ENCODE measurements around the gene PARP1. TPM values are rescaled to one million over a fixed set of nuclear protein-coding genes. Genes with fewer than 3 reads are reported as not detected.

PARP1 gene
- total RNA-seq, 8 experiments from 2014 or later: 51.4 to 243 (median 118) TPM

DNA sequence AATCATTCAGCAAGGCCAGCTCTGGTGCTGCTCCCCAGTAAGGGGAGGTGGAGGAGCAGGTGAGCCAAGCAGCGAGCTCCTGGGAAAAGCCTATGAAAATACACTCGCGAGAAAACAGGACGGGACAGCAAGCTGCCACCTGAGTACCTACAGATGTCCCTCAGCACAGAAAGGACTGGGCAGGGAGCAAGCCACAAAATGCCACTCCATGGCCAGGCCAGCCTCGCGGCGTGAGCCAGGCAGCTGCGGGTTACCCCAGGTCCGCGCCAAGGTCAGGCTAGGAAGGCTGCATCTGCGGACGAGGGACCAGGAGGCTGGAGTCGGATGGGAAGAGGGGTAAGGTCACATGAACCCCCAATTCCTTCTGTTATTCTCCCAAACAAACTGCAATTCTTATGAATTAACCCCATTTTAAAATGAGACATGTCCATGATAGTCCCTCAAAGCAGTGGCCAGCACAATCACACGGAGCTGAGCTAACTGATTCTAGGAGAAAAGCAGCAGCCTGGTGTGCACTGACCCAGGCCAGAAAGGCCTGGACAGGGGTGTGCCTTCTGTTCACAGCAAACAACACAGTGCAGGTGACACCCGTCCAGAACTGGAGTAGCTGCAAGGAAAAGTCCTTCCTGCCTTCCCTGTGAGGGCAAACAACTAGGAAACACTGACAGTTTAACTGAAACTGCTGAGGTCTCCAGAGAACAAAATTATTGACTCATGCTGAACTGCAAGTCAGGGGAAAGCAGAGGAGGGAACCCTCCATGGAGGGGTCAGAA, 26.5 kb downstream of the PARP1 start:
- H3K4me1 ChIP-seq (replicated peaks in 1 of 2): no peaks in the 10 kb centered on the region
- WGBS, 10 experiments: 90 to 100% (median 96%) methylated on average over 1 to 14 of the region's 15 CpGs; no CpG with 5 or more reads in 1 of the 10 experiments
- no peak for ATAC-seq (replicated peaks in 6 of 8)
- no peak overlapping the region for H3K4me3 ChIP-seq
- H3K27ac ChIP-seq: no peak overlapping the region
- in situ Hi-C loops (cut with MboI; ENCODE audit: low pct_unique_long_range_greater_than_20kb in 2 of 9, low sequenced_read_pairs in 9 of 9, unreplicated experiment in 9 of 9): no loop called here

GRCh38 chr1:226378071-226378470, 29.8 kb downstream of the PARP1 start:
- no peak overlapping the region for H3K4me3 ChIP-seq
- no peak overlapping the region for H3K27ac ChIP-seq
- in situ Hi-C loops (cut with MboI; ENCODE audit: low pct_unique_long_range_greater_than_20kb in 2 of 9, low sequenced_read_pairs in 9 of 9, unreplicated experiment in 9 of 9): no loop called here
- 55 to 100% (median 86%) methylated on average over 2 of the region's 2 CpGs; no CpG with 5 or more reads in 3 of the 10 experiments for WGBS, 10 experiments
- no peak for ATAC-seq (replicated peaks in 6 of 8)
- no peaks in the 10 kb centered on the region for H3K4me1 ChIP-seq (replicated peaks in 1 of 2)

DNA sequence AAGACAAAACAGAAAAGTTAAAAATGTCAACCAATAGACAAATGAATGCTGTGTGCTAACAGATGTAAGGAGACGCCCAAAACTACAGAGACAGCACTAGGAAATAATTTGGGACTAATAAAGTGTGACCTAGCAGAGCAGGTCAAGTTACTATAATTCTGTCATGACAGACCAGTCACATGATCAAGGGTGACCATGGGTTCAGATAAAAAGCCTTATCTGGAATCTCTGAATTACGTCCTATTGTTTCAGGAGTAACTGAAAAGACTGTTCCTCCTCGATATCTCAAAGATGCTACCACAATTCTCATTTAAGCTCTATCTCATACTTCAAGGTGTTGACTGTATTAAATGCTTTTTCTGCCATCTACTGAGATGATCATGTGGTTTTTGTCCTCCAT, 31.6 kb downstream of the PARP1 start:
- Histone ChIP-seq H3K4me3 (no peak overlapping the region), H3K27ac (no peak overlapping the region), H3K4me1 (replicated peaks in 1 of 2) (no peaks in the 10 kb centered on the region)
- in situ Hi-C loops (cut with MboI; ENCODE audit: low pct_unique_long_range_greater_than_20kb in 2 of 9, low sequenced_read_pairs in 9 of 9, unreplicated experiment in 9 of 9): no loop called here
- no peak for ATAC-seq (replicated peaks in 6 of 8)
- 71 to 100% (median 90%) methylated on average over 1 to 3 of the region's 3 CpGs for WGBS, 10 experiments

DNA sequence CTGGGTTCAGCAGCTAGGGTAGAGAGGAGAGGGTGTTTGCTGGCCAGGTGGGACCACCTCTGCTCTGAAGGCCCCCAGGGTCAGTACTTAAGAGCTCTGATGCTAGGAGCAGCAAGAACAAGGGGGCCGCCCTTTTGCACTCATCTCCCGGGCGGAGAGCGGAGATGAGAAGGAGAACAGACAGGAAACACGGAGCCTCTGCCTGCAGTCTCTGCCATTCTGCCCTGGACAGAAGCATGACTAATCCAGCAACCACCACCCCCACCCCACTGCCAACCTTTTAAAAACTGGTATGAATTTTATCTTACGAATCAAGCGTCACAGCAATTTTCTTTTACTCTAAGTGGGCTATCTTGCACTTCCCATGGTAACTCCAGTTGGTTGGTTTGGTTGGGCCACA, 34.5 kb downstream of the PARP1 start:
- H3K27ac ChIP-seq: no peak overlapping the region
- in situ Hi-C loops (cut with MboI; ENCODE audit: low pct_unique_long_range_greater_than_20kb in 2 of 9, low sequenced_read_pairs in 9 of 9, unreplicated experiment in 9 of 9): no loop called here
- H3K4me1 ChIP-seq (replicated peaks in 1 of 2): no peaks in the 10 kb centered on the region
- 60 to 100% (median 82%) methylated on average over 1 to 7 of the region's 7 CpGs; no CpG with 5 or more reads in 3 of the 10 experiments for WGBS, 10 experiments
- H3K4me3 ChIP-seq: no peak overlapping the region
- ATAC-seq (replicated peaks in 6 of 8): no peak

DNA sequence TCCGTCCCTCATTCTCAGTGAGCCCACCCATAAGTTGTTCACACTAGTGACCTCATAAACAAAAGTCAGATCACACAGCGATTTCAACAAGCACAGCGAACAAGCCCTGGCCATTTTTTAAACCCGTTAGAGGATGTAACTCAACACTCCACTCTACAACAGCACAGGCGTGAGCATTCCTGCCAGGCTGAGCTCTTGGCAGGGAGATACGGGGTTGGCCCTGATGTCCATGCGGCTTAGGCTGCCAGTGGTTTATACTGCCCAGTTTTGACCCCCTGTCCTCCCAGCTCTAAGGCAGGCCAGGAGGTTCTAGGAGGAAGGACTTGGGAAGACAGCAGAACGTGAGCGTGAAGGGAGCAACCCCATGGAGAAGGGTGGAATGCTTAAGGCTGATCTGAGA, 35.0 kb downstream of the PARP1 start:
- Histone ChIP-seq H3K4me3 (no peak overlapping the region), H3K4me1 (replicated peaks in 1 of 2) (no peaks in the 10 kb centered on the region), H3K27ac (no peak overlapping the region)
- ATAC-seq (replicated peaks in 6 of 8): no peak
- in situ Hi-C loops (cut with MboI; ENCODE audit: low pct_unique_long_range_greater_than_20kb in 2 of 9, low sequenced_read_pairs in 9 of 9, unreplicated experiment in 9 of 9): no loop called here
- 85 to 100% (median 98%) methylated on average over 1 to 9 of the region's 9 CpGs; no CpG with 5 or more reads in 2 of the 10 experiments for WGBS, 10 experiments

GRCh38 chr1:226371866-226372490, 35.9 kb downstream of the PARP1 start:
- ATAC-seq (replicated peaks in 6 of 8): no peak
- 93 to 100% (median 96%) methylated on average over 5 to 9 of the region's 11 CpGs; no CpG with 5 or more reads in 5 of the 10 experiments for WGBS, 10 experiments
- in situ Hi-C loops (cut with MboI; ENCODE audit: low pct_unique_long_range_greater_than_20kb in 2 of 9, low sequenced_read_pairs in 9 of 9, unreplicated experiment in 9 of 9): no loop called here

DNA sequence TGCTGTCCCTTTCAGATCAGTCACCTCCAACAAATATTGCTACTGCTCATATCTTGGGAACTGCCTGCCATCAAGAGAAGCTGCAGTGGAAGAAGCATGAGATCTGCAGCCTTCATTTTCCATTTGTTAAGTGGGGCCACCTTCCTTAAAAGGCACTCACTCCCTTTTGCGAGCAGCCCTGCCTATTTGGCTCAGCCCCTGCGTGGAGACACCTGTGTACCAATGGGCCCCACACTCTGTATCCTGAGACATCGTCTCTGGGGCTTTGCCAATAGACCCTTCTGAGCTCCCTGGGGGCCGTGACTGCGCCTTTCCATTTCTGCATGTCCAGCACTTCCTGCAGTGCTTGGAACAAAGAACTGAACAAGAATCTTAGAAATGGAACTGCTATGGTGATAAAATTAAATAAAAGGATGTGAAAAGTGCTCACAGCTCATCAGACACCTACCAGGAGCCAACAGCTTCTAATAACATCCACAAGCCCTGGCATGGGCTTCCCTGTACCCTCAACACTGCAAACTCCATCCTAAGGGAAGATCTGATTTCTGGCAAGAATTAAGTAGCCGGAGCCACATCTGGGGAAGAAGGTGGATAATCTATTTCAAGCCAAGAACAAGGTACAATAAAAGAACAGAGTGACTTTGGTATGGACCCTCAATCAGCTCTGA, 36.7 kb downstream of the PARP1 start:
- no peak overlapping the region for H3K27ac ChIP-seq
- 82 to 100% (median 92%) methylated on average over 1 to 6 of the region's 6 CpGs; no CpG with 5 or more reads in 1 of the 10 experiments for WGBS, 10 experiments

More at GRCh38 chr1:226371866-226372490, 35.9 kb downstream of the PARP1 start:
- Histone ChIP-seq H3K4me1 (replicated peaks in 1 of 2) (no peaks in the 10 kb centered on the region), H3K4me3 (no peak overlapping the region), H3K27ac (no peak overlapping the region)

DNA sequence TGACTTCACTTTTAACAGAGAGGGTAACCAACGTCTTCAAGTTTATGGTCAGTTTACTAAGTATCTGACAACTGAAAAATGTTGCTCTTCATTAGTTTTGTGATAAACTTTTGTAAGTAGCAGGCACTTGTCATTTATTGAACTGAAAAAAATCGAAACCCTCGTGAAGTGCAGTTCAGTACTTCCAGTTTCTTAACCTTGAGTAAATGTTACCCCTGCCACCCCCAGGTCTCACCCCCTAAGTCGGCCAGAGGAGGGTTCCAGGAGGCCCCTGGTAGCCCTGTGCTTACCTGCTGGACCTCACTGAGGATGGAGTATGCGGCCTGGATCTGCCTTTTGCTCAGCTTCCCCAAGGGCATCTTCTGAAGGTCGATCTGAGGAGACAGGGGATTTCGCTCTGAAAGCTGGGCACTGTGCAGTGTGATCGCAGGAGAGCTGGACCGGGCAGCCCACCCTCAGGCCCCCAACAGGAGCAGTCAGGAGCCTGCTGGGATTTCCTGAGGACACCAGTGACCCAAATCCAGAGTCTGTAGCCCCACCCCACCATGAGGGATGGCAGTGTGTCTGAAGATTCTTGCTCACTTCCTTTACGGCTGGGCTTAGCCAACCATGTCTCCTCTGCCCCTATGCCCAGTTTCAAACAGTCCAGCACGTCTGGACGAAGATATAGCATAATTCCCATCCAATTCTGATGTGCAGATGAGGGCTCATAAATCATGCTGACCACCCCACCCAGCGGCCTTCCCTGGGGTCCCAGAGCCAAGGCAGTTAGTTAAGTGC, 37.6 kb downstream of the PARP1 start:
- no peak for ATAC-seq (replicated peaks in 6 of 8)
- 64 to 100% (median 95%) methylated on average over 1 to 9 of the region's 13 CpGs for WGBS, 10 experiments
- no peak overlapping the region for H3K4me3 ChIP-seq
- no peak overlapping the region for H3K27ac ChIP-seq
- no peaks in the 10 kb centered on the region for H3K4me1 ChIP-seq (replicated peaks in 1 of 2)
- in situ Hi-C loops (cut with MboI; ENCODE audit: low pct_unique_long_range_greater_than_20kb in 2 of 9, low sequenced_read_pairs in 9 of 9, unreplicated experiment in 9 of 9): no loop called here

More for the DNA sequence above, 36.7 kb downstream of the PARP1 start:
- Histone ChIP-seq H3K4me3 (no peak overlapping the region), H3K4me1 (replicated peaks in 1 of 2) (no peaks in the 10 kb centered on the region)
- ATAC-seq (replicated peaks in 6 of 8): no peak
- in situ Hi-C loops (cut with MboI; ENCODE audit: low pct_unique_long_range_greater_than_20kb in 2 of 9, low sequenced_read_pairs in 9 of 9, unreplicated experiment in 9 of 9): no loop called here

DNA sequence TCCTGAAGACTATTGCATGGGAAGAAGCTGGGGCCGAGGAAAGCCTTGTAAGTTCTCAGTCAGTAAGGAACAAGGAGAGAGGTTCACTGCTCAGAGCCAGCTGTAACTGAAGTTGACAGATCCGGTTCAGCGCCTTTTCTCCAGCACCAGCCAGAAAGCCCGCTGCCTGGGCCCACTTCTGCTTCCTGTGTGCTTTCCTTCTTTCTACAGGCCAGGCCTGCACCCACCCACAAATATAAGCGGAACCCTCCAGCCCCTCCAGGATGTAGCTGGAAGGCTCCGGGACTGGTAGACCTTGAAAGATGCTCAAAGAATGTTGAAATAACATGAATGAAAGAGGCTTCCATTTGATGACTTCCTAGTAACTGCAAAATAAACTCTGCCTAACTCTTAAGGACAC, 38.8 kb downstream of the PARP1 start:
- in situ Hi-C loops (cut with MboI; ENCODE audit: low pct_unique_long_range_greater_than_20kb in 2 of 9, low sequenced_read_pairs in 9 of 9, unreplicated experiment in 9 of 9): no loop called here
- Histone ChIP-seq H3K27ac (no peak overlapping the region), H3K4me3 (no peak overlapping the region), H3K4me1 (replicated peaks in 1 of 2) (no peaks in the 10 kb centered on the region)
- ATAC-seq (replicated peaks in 6 of 8): no peak
- 0 to 100% (median 99%) methylated on average over 1 to 6 of the region's 6 CpGs; no CpG with 5 or more reads in 4 of the 10 experiments for whole genome bisulfite sequencing, 10 experiments

GRCh38 chr1:226366290-226366689, 41.6 kb downstream of the PARP1 start:
- H3K4me1 ChIP-seq (replicated peaks in 1 of 2): no peaks in the 10 kb centered on the region

DNA sequence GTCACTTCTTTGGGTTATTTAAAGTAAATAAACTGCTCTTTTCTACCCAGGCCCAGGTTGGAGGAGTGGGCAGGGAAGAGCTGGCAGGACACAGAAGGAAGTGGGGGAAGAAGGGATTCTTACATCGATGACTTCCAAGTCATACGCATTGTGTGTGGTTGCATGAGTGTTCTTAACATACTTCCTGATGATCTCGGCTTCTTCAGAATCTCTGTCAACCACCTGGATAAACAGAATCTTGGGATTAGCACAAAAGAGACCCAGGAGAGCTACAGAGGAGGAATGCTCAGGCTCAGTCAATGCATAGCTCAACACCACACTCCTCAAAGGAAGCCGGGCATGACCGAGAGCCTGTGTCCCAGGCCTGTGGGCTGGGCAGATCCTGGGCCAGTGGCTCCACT, 42.1 kb downstream of the PARP1 start:
- ATAC-seq (replicated peaks in 6 of 8): no peak
- 80 to 100% (median 90%) methylated on average over 2 to 3 of the region's 5 CpGs; no CpG with 5 or more reads in 3 of the 10 experiments for WGBS, 10 experiments
- no peak overlapping the region for H3K27ac ChIP-seq
- H3K4me1 ChIP-seq (replicated peaks in 1 of 2): no peaks in the 10 kb centered on the region
- H3K4me3 ChIP-seq: no peak overlapping the region
- in situ Hi-C loops (cut with MboI; ENCODE audit: low pct_unique_long_range_greater_than_20kb in 2 of 9, low sequenced_read_pairs in 9 of 9, unreplicated experiment in 9 of 9): no loop called here

More at GRCh38 chr1:226366290-226366689, 41.6 kb downstream of the PARP1 start:
- Histone ChIP-seq H3K27ac (no peak overlapping the region), H3K4me3 (no peak overlapping the region)
- in situ Hi-C loops (cut with MboI; ENCODE audit: low pct_unique_long_range_greater_than_20kb in 2 of 9, low sequenced_read_pairs in 9 of 9, unreplicated experiment in 9 of 9): no loop called here
- no peak for ATAC-seq (replicated peaks in 6 of 8)
- 94 to 100% (median 100%) methylated on average over 1 to 2 of the region's 2 CpGs; no CpG with 5 or more reads in 5 of the 10 experiments for WGBS, 10 experiments

GRCh38 chr1:226364901-226365565, 42.9 kb downstream of the PARP1 start:
- in situ Hi-C loops (cut with MboI; ENCODE audit: low pct_unique_long_range_greater_than_20kb in 2 of 9, low sequenced_read_pairs in 9 of 9, unreplicated experiment in 9 of 9): no loop called here
- no peak for ATAC-seq (replicated peaks in 6 of 8)
- Histone ChIP-seq H3K4me3 (no peak overlapping the region), H3K4me1 (replicated peaks in 1 of 2) (no peaks in the 10 kb centered on the region), H3K27ac (no peak overlapping the region)
- WGBS, 10 experiments: 60 to 100% (median 94%) methylated on average over 1 to 14 of the region's 15 CpGs; no CpG with 5 or more reads in 1 of the 10 experiments

All from motor neuron (in vitro differentiated cells).